CD4-positive, alpha-beta T cell treated with Interleukin-4 for 4 hours (primary cell): ENCODE data around the gene COASY.
"Not testable (repeated sequence)": the region's sequence is repeated elsewhere in the genome, so short reads cannot be mapped to it uniquely, and the experiment has no call there.

Experiments
- DNase-seq: peaks from one replicate; pipeline ENCODE4 v3.0.0-alpha.2; 2020

COASY gene

GRCh38 chr17:42531455-42532354 is 30.2 kb upstream of the COASY start:
- peak; percentile 38 for DNase-seq

- no peak for DNase-seq
These were observed 26.5 kb upstream of the COASY start for GRCh38 chr17:42535155-42536047.

GRCh38 chr17:42536048-42536371 is 25.9 kb upstream of the COASY start, which contains the start of gene NAGLU:
Gene NAGLU, plus strand, starts transcription at chr17:42536241. Its CDS starts 32 bp downstream, at chr17:42536273.
- peak; percentile 73 for DNase-seq

DNA sequence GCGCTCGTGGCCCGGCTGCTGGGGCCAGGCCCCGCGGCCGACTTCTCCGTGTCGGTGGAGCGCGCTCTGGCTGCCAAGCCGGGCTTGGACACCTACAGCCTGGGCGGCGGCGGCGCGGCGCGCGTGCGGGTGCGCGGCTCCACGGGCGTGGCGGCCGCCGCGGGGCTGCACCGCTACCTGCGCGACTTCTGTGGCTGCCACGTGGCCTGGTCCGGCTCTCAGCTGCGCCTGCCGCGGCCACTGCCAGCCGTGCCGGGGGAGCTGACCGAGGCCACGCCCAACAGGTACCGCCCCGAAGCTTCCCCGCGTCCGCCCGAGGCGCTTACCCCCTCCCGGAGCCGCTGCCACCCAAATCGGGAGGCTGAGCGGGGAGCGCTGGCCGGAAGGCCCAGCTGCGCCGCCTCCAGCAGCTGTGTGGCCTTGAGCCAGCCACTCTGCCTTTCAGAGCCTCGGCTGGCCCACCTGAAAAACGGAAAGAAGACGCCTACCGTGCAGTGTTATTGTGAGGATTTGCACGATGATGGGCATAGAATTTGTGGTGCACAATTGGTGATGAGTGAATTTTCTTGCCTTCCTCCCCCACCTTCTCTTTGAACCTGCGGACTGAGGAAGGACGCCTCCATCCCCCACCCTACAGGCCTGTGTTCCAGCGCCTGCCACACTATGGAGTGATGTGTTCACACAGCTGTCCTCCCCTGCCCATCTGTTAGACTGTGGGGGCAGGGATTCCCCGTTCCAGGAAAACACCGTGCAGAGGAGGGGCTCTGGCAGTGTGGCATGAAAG is 25.4 kb upstream of the COASY start:
- DNase-seq: peak; percentile 54

DNA sequence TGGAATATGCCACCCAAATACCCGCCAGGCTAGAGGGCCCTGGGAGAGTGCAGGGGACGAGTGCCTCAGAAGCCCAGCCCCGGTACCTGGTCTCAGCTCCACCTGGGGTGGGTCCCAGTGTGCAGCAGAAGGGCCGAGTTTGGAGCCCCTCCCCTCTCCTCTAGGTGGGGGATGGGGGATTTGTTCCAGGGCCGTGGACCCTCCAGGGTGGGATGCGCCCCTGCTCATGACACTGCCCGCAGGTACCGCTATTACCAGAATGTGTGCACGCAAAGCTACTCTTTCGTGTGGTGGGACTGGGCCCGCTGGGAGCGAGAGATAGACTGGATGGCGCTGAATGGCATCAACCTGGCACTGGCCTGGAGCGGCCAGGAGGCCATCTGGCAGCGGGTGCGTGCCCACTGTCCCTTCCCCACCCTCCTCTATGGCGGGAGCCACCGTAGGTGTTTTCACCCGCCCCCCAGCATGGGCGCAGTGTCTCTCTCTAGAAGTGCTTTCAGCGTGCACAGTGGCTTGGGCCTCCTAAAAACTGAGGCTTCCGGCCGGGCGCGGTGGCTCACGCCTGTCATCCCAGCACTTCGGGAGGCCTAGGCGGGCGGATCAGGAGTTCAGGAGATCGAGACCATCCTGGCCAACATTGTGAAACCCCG is 24.7 kb upstream of the COASY start:
- DNase-seq: no peak

DNA sequence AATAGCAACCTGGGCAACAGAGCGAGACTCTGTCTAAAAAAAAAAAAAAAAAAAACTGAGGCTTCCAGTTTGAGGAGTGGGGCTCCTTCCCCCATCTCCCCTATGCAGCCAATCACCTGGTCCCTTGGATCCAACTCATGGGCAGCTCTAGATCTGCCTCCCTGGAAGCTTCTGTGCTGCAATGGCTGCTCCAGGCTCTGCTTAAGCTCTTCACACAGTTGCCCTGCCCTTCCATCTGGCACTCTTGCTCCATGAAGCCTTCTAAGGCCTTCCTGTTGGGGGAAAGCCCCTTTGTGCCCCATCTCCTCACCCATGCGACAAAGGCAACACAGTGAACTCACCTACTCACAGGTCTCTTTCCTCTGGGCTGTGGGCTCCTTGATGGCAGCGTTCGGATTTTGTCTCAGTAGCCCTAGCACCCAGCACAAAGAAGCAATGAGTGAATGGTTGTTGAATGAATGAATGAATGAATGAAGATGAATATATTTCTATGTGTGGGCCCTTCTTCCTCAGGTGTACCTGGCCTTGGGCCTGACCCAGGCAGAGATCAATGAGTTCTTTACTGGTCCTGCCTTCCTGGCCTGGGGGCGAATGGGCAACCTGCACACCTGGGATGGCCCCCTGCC is 24.0 kb upstream of the COASY start:
- no peak for DNase-seq

DNA sequence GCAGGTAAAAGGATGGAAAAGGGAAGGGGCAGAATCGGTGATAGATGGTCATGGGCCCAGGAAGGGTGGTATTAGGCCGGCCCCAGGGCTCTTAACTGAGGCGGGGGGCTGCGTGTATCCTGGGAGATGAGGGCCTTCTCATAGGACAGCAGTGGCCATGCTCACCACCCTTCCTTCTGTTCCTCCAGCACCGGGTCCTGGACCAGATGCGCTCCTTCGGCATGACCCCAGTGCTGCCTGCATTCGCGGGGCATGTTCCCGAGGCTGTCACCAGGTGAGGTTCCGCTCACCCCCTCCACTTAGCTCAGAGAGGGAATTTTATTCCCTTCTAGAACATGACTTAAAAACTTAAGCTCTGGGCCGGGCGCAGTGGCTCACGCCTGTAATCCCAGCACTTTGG is 23.5 kb upstream of the COASY start:
- DNase-seq: no peak

GRCh38 chr17:42540558-42540957 is 21.4 kb upstream of the COASY start:
- DNase-seq: not testable (repeated sequence)

- DNase-seq: no peak
These were observed 20.7 kb upstream of the COASY start for GRCh38 chr17:42541041-42541833.

DNA sequence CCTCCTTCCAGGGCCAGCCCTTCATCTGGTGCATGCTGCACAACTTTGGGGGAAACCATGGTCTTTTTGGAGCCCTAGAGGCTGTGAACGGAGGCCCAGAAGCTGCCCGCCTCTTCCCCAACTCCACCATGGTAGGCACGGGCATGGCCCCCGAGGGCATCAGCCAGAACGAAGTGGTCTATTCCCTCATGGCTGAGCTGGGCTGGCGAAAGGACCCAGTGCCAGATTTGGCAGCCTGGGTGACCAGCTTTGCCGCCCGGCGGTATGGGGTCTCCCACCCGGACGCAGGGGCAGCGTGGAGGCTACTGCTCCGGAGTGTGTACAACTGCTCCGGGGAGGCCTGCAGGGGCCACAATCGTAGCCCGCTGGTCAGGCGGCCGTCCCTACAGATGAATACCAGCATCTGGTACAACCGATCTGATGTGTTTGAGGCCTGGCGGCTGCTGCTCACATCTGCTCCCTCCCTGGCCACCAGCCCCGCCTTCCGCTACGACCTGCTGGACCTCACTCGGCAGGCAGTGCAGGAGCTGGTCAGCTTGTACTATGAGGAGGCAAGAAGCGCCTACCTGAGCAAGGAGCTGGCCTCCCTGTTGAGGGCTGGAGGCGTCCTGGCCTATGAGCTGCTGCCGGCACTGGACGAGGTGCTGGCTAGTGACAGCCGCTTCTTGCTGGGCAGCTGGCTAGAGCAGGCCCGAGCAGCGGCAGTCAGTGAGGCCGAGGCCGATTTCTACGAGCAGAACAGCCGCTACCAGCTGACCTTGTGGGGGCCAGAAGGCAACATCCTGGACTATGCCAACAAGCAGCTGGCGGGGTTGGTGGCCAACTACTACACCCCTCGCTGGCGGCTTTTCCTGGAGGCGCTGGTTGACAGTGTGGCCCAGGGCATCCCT is 18.5 kb upstream of the COASY start:
- no peak for DNase-seq

- no peak for DNase-seq
These were observed 17.1 kb upstream of the COASY start for GRCh38 chr17:42544874-42545283.

DNA sequence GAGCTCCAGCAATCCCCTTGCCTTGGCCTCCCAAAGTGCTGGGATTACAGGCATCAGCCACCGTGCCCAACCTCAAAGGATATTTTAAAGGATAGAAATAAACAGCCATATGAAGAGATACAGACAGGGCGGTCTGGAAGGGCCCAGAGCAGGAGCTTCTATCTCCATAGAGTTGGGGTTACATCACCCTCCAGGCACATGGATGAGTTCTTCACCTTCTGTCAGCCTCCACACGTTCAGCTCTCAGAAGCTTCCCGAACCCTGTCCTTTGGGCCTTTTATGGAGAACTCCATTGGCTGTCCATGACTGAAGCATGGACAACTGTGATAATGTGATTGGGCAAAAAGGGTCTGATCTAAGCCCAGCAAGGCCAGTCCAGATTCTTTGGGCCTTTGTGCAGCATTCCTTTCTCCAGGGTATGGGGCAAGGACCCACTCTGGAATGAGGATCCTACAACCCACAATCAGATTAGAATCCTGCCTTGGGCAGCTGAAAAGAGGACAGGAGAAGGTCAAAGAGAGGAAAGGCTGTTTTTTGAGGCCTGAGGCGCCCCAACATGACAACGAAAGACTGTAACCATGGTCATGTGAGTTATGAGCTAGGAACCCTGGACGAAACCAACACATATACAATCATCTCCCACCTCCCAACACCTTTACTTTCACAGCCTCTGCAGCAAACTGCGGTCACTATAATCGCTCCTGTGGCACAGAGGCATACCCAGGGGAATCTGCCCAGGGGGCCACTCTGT is 16.0 kb upstream of the COASY start:
- DNase-seq: not testable (repeated sequence)

GRCh38 chr17:42547001-42547461 is 14.9 kb upstream of the COASY start:
- no peak for DNase-seq

DNA sequence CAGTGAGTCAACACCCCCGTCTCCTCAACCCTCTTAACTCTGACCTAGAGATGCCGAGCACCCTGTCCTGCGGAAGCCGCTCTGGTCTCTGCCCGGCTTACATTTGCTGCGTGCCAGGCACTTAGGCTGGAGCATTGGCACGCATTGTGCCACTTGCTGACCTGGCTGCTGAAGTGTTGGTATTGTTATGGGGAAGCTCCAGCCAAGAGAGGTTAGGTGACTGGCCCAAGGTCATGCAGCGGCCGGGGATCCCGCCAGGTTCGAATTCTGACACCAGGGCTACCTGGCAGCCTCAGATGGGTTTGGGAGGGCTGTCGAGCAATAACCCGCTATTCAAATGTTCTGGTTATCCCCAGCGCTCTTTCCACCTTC is 14.3 kb upstream of the COASY start:
- no peak for DNase-seq

GRCh38 chr17:42548070-42548837 is 13.7 kb upstream of the COASY start:
- peak; percentile 63 for DNase-seq

DNA sequence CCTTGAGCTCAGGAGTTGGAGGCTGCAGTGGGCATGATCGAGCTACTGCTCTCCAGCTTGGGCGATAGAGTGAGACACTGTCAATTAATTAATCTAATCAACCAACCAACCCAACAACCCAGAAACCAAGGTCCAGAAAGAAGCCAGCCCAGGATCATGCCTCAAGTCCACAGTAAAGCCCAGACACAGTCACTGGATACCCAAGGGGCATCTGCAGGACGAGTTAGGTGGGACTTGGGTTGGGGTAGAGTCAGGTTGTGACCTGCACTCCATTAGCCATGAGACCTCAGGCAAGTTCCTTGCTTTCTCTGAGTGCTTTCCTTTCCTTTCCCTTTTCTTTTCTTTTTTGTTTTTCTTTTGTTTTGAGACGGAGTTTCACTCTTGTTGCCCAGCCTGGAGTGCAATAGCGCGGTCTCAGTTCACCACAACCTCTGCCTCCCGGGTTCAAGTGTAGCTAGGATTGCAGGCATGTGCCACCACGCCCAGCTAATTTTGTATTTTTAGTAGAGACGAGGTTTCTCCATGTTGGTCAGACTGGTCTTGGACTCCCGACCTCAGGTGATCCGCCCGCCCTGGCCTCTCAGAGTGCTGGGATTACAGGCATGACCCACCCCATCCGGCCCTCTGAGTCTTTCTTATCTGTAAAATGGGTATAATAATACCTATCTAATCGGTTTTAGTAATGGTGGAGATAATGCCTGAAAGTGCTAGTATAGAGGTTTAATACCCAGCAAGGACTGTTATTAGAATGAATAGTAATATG is 12.8 kb upstream of the COASY start:
- no peak for DNase-seq

- DNase-seq: not testable (repeated sequence)
These were observed 9.2 kb upstream of the COASY start, which contains the start of gene HSD17B1 for GRCh38 chr17:42552736-42553135. Gene HSD17B1, plus strand, starts transcription at chr17:42552923. Its CDS starts 11 bp downstream, at chr17:42552934.
